Natural killer cell (primary cell): ENCODE data around the gene GJD4. TPM values are rescaled to one million over a fixed set of nuclear protein-coding genes. Genes with fewer than 3 reads are reported as not detected.

Source experiments
- ATAC-seq, 3 donors: fragments of 150-1000 bp in 2 of 3; fragments of 200-7000 bp in 1 of 3; cut with Tn5 transposase; 1 replicate in 1 of 3; 2 replicates in 2 of 3; pipeline ENCODE4 v1.10.0; 2021; ENCODE audit warnings: mild to moderate bottlenecking in 2 of 3, moderate library complexity in 2 of 3
- DNase-seq, 2 donors: peaks; one replicate each; pipeline versions ENCODE4 v3.0.0 to v3.0.0-alpha.2; 2013 to 2021; ENCODE audit warnings: mixed read lengths in 1 of 2
- H3K27ac ChIP-seq: one replicate; pipeline ENCODE4 v1.5.1; 2013; ENCODE audit warnings: mild to moderate bottlenecking, low read length
- H3K27me3 ChIP-seq: one replicate; pipeline ENCODE4 v1.6.1; 2013; ENCODE audit warnings: low read length; ENCODE audit not compliant: control insufficient read depth, insufficient read depth
- H3K36me3 ChIP-seq: one replicate; pipeline ENCODE4 v1.6.1; 2013; ENCODE audit warnings: low read length; ENCODE audit not compliant: control insufficient read depth, insufficient read depth
- H3K4me1 ChIP-seq: one replicate; pipeline ENCODE4 v1.6.1; 2013; ENCODE audit warnings: low read length; ENCODE audit not compliant: control insufficient read depth, insufficient read depth
- H3K4me3 ChIP-seq: one replicate; pipeline ENCODE4 v1.5.1; 2013; ENCODE audit warnings: low read length
- H3K9me3 ChIP-seq: one replicate; pipeline ENCODE4 v1.6.1; 2013; ENCODE audit warnings: low read length; ENCODE audit not compliant: control insufficient read depth, insufficient read depth
- H3K27ac Mint-ChIP-seq, 2 donors: one replicate each; pipeline ENCODE4 v1.8.0; 2022; ENCODE audit warnings: mild to moderate bottlenecking in 2 of 2, mixed read lengths in 2 of 2, moderate library complexity in 1 of 2
- H3K27me3 Mint-ChIP-seq, 2 donors: one replicate each; pipeline ENCODE4 v1.8.0; 2022; ENCODE audit warnings: low read depth in 2 of 2, mixed read lengths in 2 of 2
- H3K36me3 Mint-ChIP-seq: one replicate; pipeline ENCODE4 v1.8.0; 2022; ENCODE audit warnings: mixed read lengths
- H3K4me1 Mint-ChIP-seq, 2 donors: one replicate each; pipeline ENCODE4 v1.8.0; 2022; ENCODE audit warnings: mixed read lengths in 2 of 2
- H3K4me3 Mint-ChIP-seq: one replicate; pipeline ENCODE4 v1.8.0; 2022; ENCODE audit warnings: mild to moderate bottlenecking, moderate library complexity, mixed read lengths
- H3K9me3 Mint-ChIP-seq, 2 donors: one replicate each; pipeline ENCODE4 v1.8.0; 2022; ENCODE audit warnings: mixed read lengths in 2 of 2
- WGBS: methylation state at CpG from one replicate; pipeline ENCODE4 v1.1.7; 2013; ENCODE audit warnings: missing lambda C conversion rate; ENCODE audit not compliant: insufficient coverage; 5-methylcytosine and 5-hydroxymethylcytosine counted together
- intact Hi-C: fragments of 100-400 bp; cut with micrococcal nuclease; formaldehyde crosslinking; loops from one replicate; pipeline ENCODE4 v1.14.2; 2022
- total RNA-seq, 4 donors: library from RNA; stranded (reverse); fragments of 120-200 nt in 1 of 4; gene quantifications; one replicate each; pipeline versions ENCODE4 v1.2.3 to v1.2.4, GENCODE V29; 2013 to 2022
- TF ChIP-seq, protein P1 (sequence below): fragments of 200-600 bp; IDR thresholded peaks from one replicate; pipeline ENCODE4 v1.8.0; 2022; ENCODE audit warnings: antibody characterized with exemption

GJD4 gene
- total RNA-seq, 3 donors from 2014 or later (not counting 1 experiment from before 2014, with no cell fraction given) = not detected

DNA sequence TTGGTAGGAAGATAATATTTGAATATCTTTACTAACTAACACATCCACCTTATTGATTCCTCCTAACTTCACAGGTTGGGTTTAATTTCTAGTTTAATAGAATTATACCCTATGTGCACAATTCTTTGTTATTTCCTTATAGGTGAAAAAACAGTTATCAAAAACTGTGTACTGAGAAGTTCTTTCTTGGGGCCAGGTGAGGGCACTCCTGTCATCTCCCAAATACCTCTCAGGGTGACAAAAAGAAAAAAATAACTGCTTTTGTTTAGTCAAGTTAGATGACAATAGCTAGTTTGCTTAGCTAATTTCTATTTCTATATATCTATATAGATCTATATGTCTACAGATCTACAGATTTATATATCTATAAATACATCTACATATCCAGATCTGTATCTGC lies 26.9 kb downstream of the GJD4 start:
- H3K4me1 Mint-ChIP-seq = peaks cover 0 to 5% of the 10 kb centered on the region in 2 donors
- Histone ChIP-seq H3K4me3 (no peak overlapping the region), H3K9me3 (no peaks in the 10 kb centered on the region), H3K27me3 (peaks cover 10% of the 10 kb centered on the region), H3K27ac (no peak overlapping the region), H3K4me1 (no peaks in the 10 kb centered on the region), H3K36me3 (no peaks in the 10 kb centered on the region)
- H3K9me3 Mint-ChIP-seq = no peaks in the 10 kb centered on the region
- H3K27me3 Mint-ChIP-seq = peaks cover 30 to 41% of the 10 kb centered on the region in 2 donors
- no peak overlapping the region for H3K4me3 Mint-ChIP-seq
- no peaks in the 10 kb centered on the region for H3K36me3 Mint-ChIP-seq
- DNase-seq = no peak
- intact Hi-C loops = no loop called here
- TF ChIP-seq, protein P1, sequence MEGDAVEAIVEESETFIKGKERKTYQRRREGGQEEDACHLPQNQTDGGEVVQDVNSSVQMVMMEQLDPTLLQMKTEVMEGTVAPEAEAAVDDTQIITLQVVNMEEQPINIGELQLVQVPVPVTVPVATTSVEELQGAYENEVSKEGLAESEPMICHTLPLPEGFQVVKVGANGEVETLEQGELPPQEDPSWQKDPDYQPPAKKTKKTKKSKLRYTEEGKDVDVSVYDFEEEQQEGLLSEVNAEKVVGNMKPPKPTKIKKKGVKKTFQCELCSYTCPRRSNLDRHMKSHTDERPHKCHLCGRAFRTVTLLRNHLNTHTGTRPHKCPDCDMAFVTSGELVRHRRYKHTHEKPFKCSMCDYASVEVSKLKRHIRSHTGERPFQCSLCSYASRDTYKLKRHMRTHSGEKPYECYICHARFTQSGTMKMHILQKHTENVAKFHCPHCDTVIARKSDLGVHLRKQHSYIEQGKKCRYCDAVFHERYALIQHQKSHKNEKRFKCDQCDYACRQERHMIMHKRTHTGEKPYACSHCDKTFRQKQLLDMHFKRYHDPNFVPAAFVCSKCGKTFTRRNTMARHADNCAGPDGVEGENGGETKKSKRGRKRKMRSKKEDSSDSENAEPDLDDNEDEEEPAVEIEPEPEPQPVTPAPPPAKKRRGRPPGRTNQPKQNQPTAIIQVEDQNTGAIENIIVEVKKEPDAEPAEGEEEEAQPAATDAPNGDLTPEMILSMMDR = no peak
- no peak for ATAC-seq
- H3K27ac Mint-ChIP-seq = no peak overlapping the region

DNA sequence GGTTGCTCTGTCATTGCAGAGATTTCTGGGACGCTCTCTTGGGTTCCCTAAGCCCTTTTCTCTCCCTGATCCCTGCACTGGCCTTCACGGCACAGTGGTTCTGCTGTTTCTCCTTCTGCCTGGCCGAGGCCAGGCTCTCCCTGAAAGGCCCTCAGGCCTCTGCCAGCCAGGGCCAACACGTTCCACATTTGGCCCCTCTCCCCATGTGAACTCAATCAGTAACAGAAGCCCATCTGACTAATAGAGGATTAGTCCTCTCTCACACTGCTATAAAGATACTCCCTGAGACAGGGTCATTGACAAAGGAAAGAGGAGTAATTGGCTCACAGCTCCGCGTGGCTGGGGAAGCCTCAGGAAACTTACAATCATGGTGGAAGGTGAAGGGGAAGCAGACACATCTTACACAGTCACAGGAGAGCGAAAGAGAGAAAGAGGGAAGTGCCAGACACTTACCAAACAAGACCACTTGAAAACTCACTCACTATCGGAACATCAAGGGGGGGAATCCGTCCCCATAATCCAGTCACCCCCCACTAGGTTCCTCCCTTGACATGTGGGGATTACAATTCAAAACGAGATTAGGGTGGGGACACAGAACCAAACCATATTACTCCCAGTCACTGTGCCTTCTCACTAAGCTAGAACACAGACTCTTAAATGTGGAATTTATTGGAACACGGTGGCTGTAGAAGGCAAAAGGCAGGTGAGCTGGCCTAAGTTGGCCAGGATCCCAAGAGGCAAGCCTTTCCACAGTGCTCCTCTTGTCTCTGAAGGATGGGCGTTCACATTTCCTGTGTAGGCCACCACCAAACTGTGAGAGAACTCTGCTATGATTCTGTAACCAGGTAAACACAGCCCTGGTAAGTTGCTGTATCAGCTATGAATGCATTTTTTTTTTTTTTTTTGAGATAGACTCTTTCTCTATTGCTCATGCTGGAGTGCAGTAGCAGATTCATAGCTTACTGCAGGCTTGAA lies 28.2 kb downstream of the GJD4 start:
- H3K4me1 Mint-ChIP-seq = peaks cover 5% of the 10 kb centered on the region in 2 donors
- WGBS = 49% methylated on average over 9 of the region's 12 CpGs
- H3K4me1 ChIP-seq = no peaks in the 10 kb centered on the region
- H3K27me3 Mint-ChIP-seq = peaks cover 37 to 52% of the 10 kb centered on the region in 2 donors
- intact Hi-C loops = no loop called here
- peaks cover 16% of the 10 kb centered on the region for H3K27me3 ChIP-seq
- DNase-seq = no peak
- H3K27ac Mint-ChIP-seq = no peak overlapping the region
- no peaks in the 10 kb centered on the region for H3K9me3 Mint-ChIP-seq
- TF ChIP-seq, protein P1 = no peak
- H3K36me3 Mint-ChIP-seq = no peaks in the 10 kb centered on the region
- no peak overlapping the region for H3K27ac ChIP-seq
- no peak overlapping the region for H3K4me3 ChIP-seq
- H3K36me3 ChIP-seq = no peaks in the 10 kb centered on the region
- H3K9me3 ChIP-seq = no peaks in the 10 kb centered on the region
- ATAC-seq = no peak
- no peak overlapping the region for H3K4me3 Mint-ChIP-seq

DNA sequence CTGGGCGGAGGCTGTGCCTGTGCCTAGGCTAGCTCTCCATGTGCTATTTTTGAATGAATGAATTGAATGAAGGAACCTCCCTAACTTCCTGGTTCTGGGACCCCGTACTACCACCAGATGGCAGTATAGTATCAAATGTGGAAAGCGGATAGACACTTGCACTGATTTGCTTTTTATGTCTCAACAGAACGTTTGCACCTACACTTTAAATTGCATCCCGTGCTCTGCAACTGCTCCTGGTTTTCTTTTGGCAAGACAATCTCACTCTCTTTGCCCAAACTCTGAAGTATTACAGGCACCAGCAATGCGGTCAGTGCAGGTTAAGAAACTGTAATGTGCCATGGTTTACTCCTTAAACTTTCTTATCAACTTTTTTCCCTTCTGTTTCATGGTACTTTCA lies 30.4 kb downstream of the GJD4 start:
- H3K27me3 ChIP-seq = peaks cover 20% of the 10 kb centered on the region
- peak; percentile 69 to 81 (median 79) for ATAC-seq
- intact Hi-C loops = loop anchor here (1.0 to 5.0 kb wide), 3 partner anchors 1092 to 1245 kb away; no protein-coding TSS in a partner anchor
- no peak overlapping the region for H3K27ac ChIP-seq
- H3K4me3 Mint-ChIP-seq = no peak overlapping the region
- DNase-seq = peak in 1 of 2 donors; percentile 76
- TF ChIP-seq, protein P1 = peak; percentile 89
- no peaks in the 10 kb centered on the region for H3K9me3 ChIP-seq
- H3K4me1 ChIP-seq = peaks cover 12% of the 10 kb centered on the region
- peaks cover 40 to 41% of the 10 kb centered on the region in 2 donors for H3K27me3 Mint-ChIP-seq
- no peak overlapping the region for H3K27ac Mint-ChIP-seq
- no peaks in the 10 kb centered on the region for H3K36me3 Mint-ChIP-seq
- peaks cover 10 to 15% of the 10 kb centered on the region in 2 donors for H3K4me1 Mint-ChIP-seq
- no peak overlapping the region for H3K4me3 ChIP-seq
- H3K9me3 Mint-ChIP-seq = no peaks in the 10 kb centered on the region
- WGBS = 17% methylated on average over 6 of the region's 6 CpGs
- no peaks in the 10 kb centered on the region for H3K36me3 ChIP-seq
